Measurements from ENCODE around the gene MAT2B.
A peak's percentile ranks its signal among the peaks of the same experiment; 100 is the strongest.

MAT2B gene

GRCh38 chr5:163505368-163506094, at the start of gene MAT2B:
TSS of gene MAT2B (plus strand) at chr5:163505619. CDS start at chr5:163505687, 68 bp downstream.
- FAIRE-seq, result no peak

DNA sequence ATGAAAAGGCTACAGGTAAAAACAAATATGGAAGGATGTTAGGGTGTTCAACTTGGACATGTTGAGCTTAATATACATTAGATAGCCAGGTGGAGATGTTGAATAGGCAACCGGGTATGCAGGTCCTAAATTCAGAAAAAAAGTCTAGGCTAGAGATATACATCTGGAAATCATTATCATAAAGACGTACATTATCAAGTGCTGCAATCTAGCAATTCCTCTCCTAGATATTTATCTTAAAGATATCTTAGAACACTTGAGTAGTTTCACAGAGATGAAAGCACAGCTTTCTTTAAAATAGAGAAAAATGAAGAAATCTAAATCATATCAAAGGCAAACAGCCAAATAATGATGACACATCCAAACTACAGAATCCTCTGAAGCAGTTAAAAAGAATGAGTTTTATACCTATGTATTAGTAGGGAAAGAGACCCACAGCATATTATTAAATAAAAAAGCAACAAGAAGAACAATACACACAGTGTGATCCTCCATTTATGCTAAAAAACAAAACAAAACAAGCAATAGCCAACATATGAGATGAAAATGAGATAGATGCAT, 49.3 kb upstream of the MAT2B start:
- no peak for FAIRE-seq

DNA sequence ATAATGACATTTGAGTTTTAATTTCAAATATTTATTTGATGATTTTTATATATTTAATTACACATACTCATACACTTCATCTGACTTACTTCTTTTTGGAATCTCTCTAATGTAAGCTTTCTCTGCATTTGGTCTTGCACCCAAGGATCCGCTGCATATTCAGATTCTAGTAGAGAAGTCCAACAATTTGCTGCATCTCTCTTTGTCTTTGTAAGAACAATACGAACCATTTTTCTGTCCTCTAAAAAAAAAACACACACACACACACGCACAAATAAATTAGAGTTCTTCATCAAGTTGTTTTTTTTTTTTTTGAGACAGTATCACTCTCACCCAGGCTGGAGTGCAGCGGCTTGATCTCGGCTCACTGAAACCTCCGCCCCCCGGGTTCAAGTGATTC, 48.6 kb upstream of the MAT2B start:
- no peak for FAIRE-seq

- no peak for FAIRE-seq
Observed at GRCh38 chr5:163458778-163459385, 46.5 kb upstream of the MAT2B start.

DNA sequence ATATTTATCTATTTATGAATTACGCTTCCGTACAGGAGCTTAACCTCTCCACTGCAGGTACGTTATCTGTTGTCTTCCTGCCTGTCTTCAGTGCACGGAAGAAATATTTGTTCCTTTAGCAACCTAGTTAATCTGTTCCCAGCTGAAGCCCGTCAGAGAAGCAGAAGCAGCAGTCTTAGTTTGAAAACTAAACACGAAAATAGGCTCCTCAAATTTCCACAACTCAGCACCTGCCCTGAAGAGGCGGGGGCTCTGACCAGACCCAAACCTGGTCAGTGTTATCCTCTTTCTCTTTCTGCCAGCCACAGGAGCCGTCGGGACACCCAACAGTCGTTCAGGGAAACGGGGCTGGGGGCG, 46.0 kb upstream of the MAT2B start:
- FAIRE-seq, result no peak

- FAIRE-seq, result peak; percentile 89
Observed at GRCh38 chr5:163459819-163460561, 45.4 kb upstream of the MAT2B start, which contains the start of gene NUDCD2. TSS of gene NUDCD2 (minus strand) at chr5:163460102. CDS start at chr5:163460050, 52 bp downstream.

DNA sequence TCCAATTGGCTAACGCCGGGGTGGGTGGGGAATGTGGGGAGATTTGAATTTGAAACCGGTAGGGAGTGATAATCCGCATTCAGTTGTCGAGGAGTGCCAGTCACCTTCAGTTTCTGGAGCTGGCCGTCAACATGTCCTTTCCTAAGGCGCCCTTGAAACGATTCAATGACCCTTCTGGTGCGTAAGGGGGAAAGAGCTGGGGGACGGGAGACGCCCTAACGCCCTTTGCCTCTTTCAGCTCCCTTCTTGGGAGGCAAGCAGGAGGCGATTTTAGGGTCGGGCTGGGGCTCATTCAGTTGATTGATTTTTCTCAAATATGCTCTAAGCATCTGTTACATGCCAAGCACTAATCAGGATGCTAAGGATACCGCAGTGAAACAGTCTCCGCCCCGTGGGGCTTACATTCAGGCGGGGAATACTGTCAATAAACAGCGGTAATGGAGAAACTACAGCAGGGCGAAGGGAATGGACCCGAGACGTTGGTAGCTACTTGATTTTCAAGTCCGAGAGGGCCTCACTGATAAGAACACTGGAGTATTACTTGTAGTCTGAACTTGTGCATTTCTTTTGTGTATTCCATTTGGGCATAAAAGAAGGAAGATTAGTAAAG, 44.8 kb upstream of the MAT2B start, which contains the start of gene HMMR:
HMMR (plus strand) TSS at position 71 of the 610 bp plus-strand sequence; CDS start at position 132, 61 bp downstream.
- no peak for FAIRE-seq

- FAIRE-seq, result no peak
Observed at GRCh38 chr5:163463063-163463435, 42.4 kb upstream of the MAT2B start.

GRCh38 chr5:163467682-163468081, 37.7 kb upstream of the MAT2B start:
- no peak for FAIRE-seq

DNA sequence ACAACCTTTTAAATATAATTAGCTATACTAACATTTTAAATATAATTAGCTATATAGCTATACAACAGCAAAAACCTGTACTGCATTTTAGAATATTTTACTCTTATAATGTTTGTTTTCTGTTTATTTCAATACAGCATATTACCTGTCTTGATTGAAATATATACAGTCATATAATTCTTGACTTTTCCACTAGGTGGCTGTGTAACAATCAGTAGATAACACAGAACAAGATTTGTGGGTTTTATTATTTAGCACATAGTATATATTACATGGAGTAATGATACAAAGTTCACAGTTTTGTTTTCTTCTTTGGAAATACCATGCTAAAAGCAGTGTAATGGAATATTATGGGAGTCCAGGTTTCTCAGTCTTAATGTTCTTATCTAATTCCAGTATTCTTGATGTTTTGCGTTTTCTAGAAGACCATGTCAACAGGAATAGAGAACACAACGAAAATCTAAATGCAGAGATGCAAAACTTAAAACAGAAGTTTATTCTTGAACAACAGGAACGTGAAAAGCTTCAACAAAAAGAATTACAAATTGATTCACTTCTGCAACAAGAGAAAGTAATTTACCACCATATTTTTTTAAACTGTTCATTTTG, 31.7 kb upstream of the MAT2B start:
- peak; percentile 93 for FAIRE-seq

DNA sequence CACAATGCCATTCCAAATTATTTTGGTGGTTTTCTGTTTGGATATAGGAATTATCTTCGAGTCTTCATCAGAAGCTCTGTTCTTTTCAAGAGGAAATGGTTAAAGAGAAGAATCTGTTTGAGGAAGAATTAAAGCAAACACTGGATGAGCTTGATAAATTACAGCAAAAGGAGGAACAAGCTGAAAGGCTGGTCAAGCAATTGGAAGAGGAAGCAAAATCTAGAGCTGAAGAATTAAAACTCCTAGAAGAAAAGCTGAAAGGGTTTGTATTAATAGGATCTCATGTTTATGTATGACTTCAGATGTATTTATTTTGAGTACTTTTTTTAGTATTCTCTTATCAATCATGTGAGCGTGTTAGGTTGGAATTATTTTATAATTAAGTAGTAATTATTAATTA, 30.0 kb upstream of the MAT2B start:
- no peak for FAIRE-seq

DNA sequence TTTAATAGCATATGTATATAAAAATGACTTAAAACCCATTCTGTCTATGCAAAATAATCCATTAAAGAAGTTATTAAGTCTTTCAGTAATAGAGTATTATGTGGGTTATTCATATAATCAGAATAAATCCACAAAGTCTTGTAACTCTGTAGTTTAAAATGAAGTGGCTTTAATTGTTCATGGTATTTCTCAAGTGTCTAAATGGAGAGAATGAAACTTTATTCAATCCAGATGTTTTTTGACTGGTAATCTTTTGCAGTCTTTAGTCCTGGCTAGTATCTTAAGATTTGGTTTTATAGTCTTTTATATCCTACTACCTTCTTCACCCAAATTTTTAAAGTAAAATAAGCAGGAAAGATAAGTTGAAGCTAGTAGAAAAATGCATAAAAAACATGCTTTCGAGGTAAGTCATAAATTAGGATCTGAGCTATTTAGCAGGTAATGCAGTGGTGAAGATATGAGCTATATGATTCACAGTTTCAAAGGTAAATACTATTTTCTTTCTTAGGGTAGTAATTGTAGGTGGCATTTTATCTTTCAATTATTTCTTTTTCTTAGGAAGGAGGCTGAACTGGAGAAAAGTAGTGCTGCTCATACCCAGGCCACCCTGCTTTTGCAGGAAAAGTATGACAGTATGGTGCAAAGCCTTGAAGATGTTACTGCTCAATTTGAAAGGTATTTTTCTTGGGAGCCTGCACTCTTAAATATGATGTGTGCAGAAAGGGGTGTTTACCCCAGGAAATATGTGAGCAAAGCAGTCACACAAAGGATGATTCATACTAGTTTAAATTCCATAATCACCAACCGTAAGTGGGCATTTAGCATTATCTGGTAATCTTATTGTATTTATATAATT, 27.1 kb upstream of the MAT2B start:
- FAIRE-seq, result no peak

DNA sequence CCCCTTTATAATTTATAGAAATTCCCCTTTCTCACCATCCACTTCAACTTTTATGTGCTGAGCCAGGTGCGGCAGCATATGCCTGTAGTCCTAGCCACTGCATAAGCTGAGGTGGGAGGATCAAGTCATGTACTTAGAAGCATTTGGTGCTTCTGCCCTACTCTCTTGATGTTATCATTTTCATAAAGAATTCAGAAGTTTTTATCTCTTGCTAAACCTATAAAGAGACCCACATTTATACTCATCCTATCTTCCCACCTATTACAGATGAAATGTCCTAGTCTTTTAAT, 26.5 kb upstream of the MAT2B start:
- FAIRE-seq, result no peak

DNA sequence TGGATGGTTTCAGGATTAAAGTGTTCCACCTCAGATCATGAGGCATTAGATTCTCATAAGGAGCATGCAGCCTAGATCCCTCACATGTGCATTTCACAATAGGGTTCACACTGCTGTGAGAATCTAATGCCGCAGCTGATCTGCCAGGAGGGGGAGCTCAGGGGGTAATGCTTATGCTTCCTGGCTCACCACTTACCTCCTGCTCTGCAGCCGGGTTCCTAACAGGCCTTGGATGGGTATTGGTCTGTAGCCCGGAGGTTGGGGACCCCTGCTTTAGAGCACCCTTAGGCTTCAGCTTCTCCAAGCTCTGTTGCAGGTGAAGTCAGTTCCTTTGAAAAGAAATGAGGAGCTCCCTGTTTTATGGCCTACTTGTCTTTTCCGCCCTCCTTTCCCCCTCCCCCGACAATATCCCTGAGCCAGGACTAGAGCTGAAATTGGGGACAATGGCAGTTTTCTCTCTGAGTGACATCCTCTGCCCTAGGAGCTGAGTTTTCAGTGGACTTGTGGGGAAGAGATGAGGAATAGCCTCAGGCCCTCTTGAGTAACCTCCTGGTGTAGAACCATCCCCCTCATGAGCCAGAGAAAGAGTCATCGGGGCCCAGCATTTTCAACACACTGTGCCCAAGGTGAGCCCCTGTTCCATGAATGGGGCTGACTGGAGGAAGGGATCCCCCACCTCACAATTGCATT, 16.2 kb upstream of the MAT2B start:
- FAIRE-seq, result no peak

DNA sequence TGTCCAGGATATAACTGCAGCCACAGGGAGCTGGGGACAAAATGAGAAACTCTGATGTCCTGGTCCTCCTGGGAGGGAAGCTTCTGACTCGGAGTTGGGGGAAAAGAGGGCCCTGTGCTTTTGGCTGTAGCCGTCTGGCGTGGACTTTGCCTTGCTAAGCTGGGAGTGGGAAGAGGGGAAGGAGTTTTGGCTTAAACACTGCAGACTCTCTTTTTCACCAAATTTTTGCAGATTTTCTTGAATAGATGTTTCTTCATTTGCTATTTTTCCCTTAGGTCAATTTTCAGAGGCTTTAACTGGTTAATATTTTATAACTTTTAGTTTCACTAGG, 15.7 kb upstream of the MAT2B start:
- FAIRE-seq, result no peak

GRCh38 chr5:163496286-163496685, 9.1 kb upstream of the MAT2B start:
- no peak for FAIRE-seq

GRCh38 chr5:163497315-163497714, 8.1 kb upstream of the MAT2B start:
- no peak for FAIRE-seq

GRCh38 chr5:163498886-163499285, 6.5 kb upstream of the MAT2B start:
- FAIRE-seq, result no peak

GRCh38 chr5:163502521-163502920, 2.9 kb upstream of the MAT2B start:
- no peak for FAIRE-seq

- no peak for FAIRE-seq
Observed at GRCh38 chr5:163503106-163504078, 2.0 kb upstream of the MAT2B start.

Measured in islet of Langerhans (tissue), 1 donor.